HepG2 (cell line): ENCODE results near the gene MYO18A.

Experiments used
- CHD2 ChIP-seq: IDR thresholded peaks from 2 replicates; pipeline ENCODE4 v1.6.1; 2011; ENCODE audit warnings: low read depth, low read length, improper control_type of control experiment
- TF ChIP-seq, protein P1 (sequence below): sonication (generic); formaldehyde crosslinking; IDR thresholded peaks from 2 replicates; pipeline ENCODE4 v1.5.0; 2020; ENCODE audit warnings: mild to moderate bottlenecking, missing genetic modification reagents, moderate library complexity

DNA sequence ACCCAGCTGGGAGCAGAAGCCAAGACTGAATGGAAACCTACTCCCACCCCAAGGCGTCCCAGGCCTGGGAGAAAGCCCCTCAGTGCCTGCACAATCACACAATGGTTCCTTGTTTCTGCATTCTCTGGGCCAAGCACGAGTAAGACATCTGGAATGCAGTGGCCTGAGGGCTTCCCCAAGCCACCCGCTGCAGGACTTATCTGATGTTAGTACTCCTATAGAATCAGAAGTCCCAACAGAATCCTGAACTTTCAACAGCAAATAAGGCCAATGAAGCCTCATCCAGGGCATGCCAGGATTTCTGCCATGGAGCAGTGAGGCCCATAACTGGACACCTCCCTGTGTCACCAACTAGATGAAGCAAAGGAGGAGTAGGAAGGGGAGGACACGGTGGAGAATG lies 28.6 kb downstream of the MYO18A start:
- TF ChIP-seq, protein P1, sequence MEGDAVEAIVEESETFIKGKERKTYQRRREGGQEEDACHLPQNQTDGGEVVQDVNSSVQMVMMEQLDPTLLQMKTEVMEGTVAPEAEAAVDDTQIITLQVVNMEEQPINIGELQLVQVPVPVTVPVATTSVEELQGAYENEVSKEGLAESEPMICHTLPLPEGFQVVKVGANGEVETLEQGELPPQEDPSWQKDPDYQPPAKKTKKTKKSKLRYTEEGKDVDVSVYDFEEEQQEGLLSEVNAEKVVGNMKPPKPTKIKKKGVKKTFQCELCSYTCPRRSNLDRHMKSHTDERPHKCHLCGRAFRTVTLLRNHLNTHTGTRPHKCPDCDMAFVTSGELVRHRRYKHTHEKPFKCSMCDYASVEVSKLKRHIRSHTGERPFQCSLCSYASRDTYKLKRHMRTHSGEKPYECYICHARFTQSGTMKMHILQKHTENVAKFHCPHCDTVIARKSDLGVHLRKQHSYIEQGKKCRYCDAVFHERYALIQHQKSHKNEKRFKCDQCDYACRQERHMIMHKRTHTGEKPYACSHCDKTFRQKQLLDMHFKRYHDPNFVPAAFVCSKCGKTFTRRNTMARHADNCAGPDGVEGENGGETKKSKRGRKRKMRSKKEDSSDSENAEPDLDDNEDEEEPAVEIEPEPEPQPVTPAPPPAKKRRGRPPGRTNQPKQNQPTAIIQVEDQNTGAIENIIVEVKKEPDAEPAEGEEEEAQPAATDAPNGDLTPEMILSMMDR (CRISPR knock-in tag), result no peak
- TF ChIP-seq CHD2, result no peak
